Gastrocnemius medialis (tissue), 4 donors: ENCODE data around the gene SNX30. TPM values are rescaled to one million over a fixed set of nuclear protein-coding genes. Genes with fewer than 3 reads are reported as not detected.

Source experiments
- ATAC-seq, 2 donors: fragments of 150-250 bp; one replicate each; pipeline ENCODE4 v1.9.1; 2016
- DNase-seq, 2 donors: peaks; one replicate each; pipeline ENCODE4 v3.0.0-alpha.2; 2019
- H3K27ac ChIP-seq, 4 donors: fragments of 200-600 bp; sonication (generic); 1 replicate in 1 of 4; 2 replicates in 3 of 4; pipeline ENCODE4 v1.5.1; 2016 to 2018; ENCODE audit warnings: mild to moderate bottlenecking in 2 of 4, moderate library complexity in 1 of 4
- H3K27me3 ChIP-seq, 3 donors: fragments of 200-600 bp; sonication (generic) in 2 of 3; 1 replicate in 1 of 3; 2 replicates in 2 of 3; pipeline versions ENCODE4 v1.5.1 to v1.6.0; 2016 to 2019; ENCODE audit warnings: mild to moderate bottlenecking in 1 of 3, moderate library complexity in 1 of 3
- H3K36me3 ChIP-seq, 2 donors: fragments of 200-600 bp; sonication (generic) in 1 of 2; one replicate each; pipeline ENCODE4 v1.5.1; 2017 to 2018
- H3K4me1 ChIP-seq, 2 donors: fragments of 200-600 bp; sonication (generic) in 1 of 2; one replicate each; pipeline ENCODE4 v1.5.1; 2016 to 2017; ENCODE audit warnings: mild to moderate bottlenecking in 2 of 2
- H3K4me3 ChIP-seq, 4 donors: fragments of 200-600 bp; sonication (generic) in 3 of 4; 1 replicate in 1 of 4; 2 replicates in 3 of 4; pipeline ENCODE4 v1.5.1; 2016 to 2019; ENCODE audit warnings: mild to moderate bottlenecking in 2 of 4
- H3K9me3 ChIP-seq, 3 donors: fragments of 200-600 bp; sonication (generic) in 2 of 3; 1 replicate in 1 of 3; 2 replicates in 2 of 3; pipeline ENCODE4 v1.5.1; 2016 to 2019
- POLR2A ChIP-seq, 2 donors: fragments of 450-650 bp; IDR thresholded peaks; one replicate each; pipeline ENCODE4 v1.6.1; 2017; ENCODE audit warnings: antibody characterized with exemption in 2 of 2, mild to moderate bottlenecking in 2 of 2, moderate library complexity in 2 of 2
- in situ Hi-C, 4 donors: fragments of 200-750 bp; cut with MboI; loops; one replicate each; pipeline versions ENCODE4 v1.15.0 to v1.8.0; 2017; ENCODE audit warnings: low sequenced_read_pairs in 4 of 4
- intact Hi-C: fragments of 100-400 bp; cut with DNase I; formaldehyde crosslinking; loops from one replicate; pipeline ENCODE4 v1.15.1; 2023; ENCODE audit warnings: low total_unique reads
- total RNA-seq, 4 donors: library from RNA; depleted of rRNA; stranded (reverse); fragments of >200 nt; gene quantifications; one replicate each; pipeline versions ENCODE4 v1.1.0 to v1.2.3, GENCODE V29; 2016
- TF ChIP-seq, protein P1 (sequence below), 5 experiments: fragments of 450-650 bp in 3 of 5; fragments of 200-600 bp in 2 of 5; sonication (generic) in 2 of 5; IDR thresholded peaks in 4 of 5; conservative IDR thresholded peaks in 1 of 5; 1 replicate in 4 of 5; 2 replicates in 1 of 5; pipeline ENCODE4 v1.5.1; 2016 to 2019; ENCODE audit warnings: antibody characterized with exemption in 5 of 5, mild to moderate bottlenecking in 3 of 5, moderate library complexity in 3 of 5

The SNX30 gene
- total RNA-seq, 4 donors from 2014 or later: 2.3 to 6.1 (median 3.9) TPM

DNA sequence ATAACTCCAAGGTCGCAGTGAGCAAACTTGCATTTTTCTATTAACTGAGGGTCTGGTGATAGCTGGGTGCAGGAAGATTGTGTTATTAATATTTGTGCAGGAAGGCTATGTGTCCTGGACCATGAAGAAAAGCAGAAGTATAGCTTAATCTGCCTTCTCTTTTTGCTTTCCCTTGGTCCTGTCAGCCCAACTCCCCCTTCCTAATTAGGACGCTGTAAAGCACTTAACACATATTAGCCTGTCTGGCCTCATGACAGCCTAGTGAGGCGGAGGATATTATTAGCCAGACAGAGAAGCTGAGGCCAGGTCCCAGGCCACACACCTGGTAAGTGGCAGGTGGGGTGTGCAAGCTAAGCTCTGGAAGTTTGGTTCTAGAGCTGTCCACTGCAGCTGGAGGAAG lies 110.6 kb downstream of the SNX30 start:
- Histone ChIP-seq H3K36me3 (peaks cover 0 to 5% of the 10 kb centered on the region in 2 donors), H3K27ac (no peak overlapping the region), H3K4me1 (no peaks in the 10 kb centered on the region), H3K27me3 (no peaks in the 10 kb centered on the region), H3K4me3 (no peak overlapping the region), H3K9me3 (no peaks in the 10 kb centered on the region)
- in situ Hi-C loops: no loop called here
- intact Hi-C loops: no loop called here
- no peak for ATAC-seq
- TF ChIP-seq, protein P1, sequence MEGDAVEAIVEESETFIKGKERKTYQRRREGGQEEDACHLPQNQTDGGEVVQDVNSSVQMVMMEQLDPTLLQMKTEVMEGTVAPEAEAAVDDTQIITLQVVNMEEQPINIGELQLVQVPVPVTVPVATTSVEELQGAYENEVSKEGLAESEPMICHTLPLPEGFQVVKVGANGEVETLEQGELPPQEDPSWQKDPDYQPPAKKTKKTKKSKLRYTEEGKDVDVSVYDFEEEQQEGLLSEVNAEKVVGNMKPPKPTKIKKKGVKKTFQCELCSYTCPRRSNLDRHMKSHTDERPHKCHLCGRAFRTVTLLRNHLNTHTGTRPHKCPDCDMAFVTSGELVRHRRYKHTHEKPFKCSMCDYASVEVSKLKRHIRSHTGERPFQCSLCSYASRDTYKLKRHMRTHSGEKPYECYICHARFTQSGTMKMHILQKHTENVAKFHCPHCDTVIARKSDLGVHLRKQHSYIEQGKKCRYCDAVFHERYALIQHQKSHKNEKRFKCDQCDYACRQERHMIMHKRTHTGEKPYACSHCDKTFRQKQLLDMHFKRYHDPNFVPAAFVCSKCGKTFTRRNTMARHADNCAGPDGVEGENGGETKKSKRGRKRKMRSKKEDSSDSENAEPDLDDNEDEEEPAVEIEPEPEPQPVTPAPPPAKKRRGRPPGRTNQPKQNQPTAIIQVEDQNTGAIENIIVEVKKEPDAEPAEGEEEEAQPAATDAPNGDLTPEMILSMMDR (IDR thresholded peaks at IDR 0.05 in 4 of 5, conservative IDR thresholded peaks at IDR 0.05 in 1 of 5): no peak
- TF ChIP-seq POLR2A (IDR thresholded peaks at IDR 0.05): no peak
- no peak for DNase-seq

DNA sequence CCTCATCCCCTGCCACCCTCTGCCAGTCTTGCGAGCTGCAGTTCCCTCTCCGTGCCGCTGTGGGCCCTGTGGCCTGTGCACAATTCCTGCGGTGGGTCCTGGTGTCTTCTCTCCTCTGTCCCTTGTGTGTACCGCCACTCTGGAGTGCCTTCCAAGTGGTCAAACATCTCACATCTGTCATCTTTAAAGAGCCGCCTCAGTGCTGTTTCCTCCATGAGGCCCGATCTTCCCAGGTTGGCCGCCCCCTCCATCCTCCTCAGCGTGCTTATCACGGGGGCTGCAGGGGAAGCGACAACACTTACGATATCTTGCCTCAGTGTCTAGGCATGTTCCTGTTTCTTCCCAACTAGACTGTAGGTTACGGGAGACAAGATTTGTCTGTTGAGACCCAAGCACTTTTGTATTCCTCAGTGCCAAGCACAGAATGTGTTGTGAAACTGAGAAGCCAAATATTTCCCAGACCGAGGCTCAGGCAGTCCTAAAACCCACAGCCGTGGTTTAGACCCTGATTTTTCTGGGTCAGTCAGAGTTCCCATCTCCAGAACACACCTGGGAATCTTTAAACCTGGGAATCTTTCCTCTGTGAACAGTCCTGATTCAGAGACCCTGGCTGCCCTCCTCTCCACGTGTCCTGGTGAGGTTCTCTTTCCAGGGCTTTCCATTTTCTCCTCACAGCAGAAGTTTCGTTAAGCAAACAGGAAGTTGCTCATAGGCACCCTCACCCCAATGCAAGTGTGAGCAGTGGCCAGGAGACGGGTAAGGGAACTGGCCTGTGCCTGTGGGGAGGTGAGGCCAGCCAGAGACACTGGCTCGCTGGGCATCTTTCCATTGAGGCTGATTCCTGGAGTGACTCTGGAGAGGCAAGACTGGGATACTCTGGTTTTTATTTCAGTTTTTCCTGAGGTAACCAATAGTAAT lies 111.3 kb downstream of the SNX30 start:
- DNase-seq (no peak), ATAC-seq (no peak)
- Histone ChIP-seq H3K36me3 (peaks cover 0 to 7% of the 10 kb centered on the region in 2 donors), H3K27me3 (no peaks in the 10 kb centered on the region), H3K4me3 (no peak overlapping the region), H3K4me1 (no peaks in the 10 kb centered on the region), H3K9me3 (no peaks in the 10 kb centered on the region), H3K27ac (no peak overlapping the region)
- intact Hi-C loops (no loop called here), in situ Hi-C loops (no loop called here)
- TF ChIP-seq, protein P1 (IDR thresholded peaks at IDR 0.05 in 4 of 5, conservative IDR thresholded peaks at IDR 0.05 in 1 of 5): no peak
- no peak for TF ChIP-seq POLR2A (IDR thresholded peaks at IDR 0.05)

DNA sequence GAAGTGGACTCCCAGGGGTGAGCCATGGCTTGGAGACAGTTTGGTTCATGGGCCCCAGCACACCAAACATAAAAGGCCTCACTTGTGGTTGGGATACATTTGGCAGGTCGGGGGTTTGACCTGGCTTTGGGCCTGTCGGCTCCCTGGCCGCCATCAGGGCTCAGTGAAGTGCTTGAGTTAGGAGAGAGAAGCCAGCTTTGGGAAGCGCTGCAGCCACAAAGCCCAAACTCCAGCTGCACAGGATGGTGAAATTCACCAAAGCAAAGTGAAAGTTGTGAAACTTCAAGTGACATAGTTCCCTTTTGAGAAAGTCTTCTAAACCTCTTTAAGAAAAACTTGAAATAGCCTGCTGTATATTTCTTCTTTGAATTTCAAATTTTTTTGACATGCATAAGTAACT lies 112.7 kb downstream of the SNX30 start:
- ATAC-seq (peak in 1 of 2 donors; percentile 51), DNase-seq (peak in 1 of 2 donors; percentile 8)
- intact Hi-C loops: no loop called here
- Histone ChIP-seq H3K4me1 (no peaks in the 10 kb centered on the region), H3K27ac (no peak overlapping the region), H3K27me3 (no peaks in the 10 kb centered on the region), H3K4me3 (no peak overlapping the region), H3K36me3 (peaks cover 0 to 7% of the 10 kb centered on the region in 2 donors), H3K9me3 (no peaks in the 10 kb centered on the region)
- in situ Hi-C loops: no loop called here
- TF ChIP-seq POLR2A (IDR thresholded peaks at IDR 0.05): no peak
- TF ChIP-seq, protein P1 (IDR thresholded peaks at IDR 0.05 in 4 of 5, conservative IDR thresholded peaks at IDR 0.05 in 1 of 5): no peak

DNA sequence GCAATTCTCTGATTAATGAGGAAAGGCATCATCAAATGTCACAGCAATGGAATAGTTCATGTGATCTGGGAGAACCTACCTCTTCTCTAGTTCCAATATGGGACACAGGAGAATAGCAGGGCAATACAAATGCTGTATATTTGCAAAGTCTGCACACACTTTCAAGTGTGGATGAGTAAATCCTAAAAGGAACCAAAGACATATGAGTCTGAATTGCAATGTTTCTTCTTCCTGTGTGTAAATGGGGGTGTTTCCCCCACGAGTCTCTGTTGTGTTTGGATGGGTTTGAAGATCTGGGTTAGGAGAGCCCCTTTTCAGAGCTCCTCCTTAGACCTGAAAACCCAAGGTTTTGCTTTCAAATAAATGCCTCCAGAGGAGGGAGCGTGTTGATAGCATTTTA lies 113.2 kb downstream of the SNX30 start:
- H3K27me3 ChIP-seq: no peaks in the 10 kb centered on the region
- TF ChIP-seq POLR2A (IDR thresholded peaks at IDR 0.05): no peak
- TF ChIP-seq, protein P1 (IDR thresholded peaks at IDR 0.05 in 4 of 5, conservative IDR thresholded peaks at IDR 0.05 in 1 of 5): no peak
- in situ Hi-C loops: no loop called here
- peaks cover 0 to 7% of the 10 kb centered on the region in 2 donors for H3K36me3 ChIP-seq
- no peaks in the 10 kb centered on the region for H3K9me3 ChIP-seq
- intact Hi-C loops: no loop called here
- DNase-seq (no peak), ATAC-seq (no peak)
- no peaks in the 10 kb centered on the region for H3K4me1 ChIP-seq
- no peak overlapping the region for H3K4me3 ChIP-seq
- H3K27ac ChIP-seq: no peak overlapping the region
